Activated T-helper 1 cell treated with anti-CD3 and anti-CD28 coated beads, Interleukin-2, amount 50 U/mL, for 16 hours (primary cell): ENCODE results near the gene TRAF3.

ENCODE experiments used
- DNase-seq, 2 donors: peaks; one replicate each; pipeline ENCODE4 v3.0.0-alpha.2; 2020; ENCODE audit warnings: low read depth in 1 of 2, low spot score in 1 of 2

Gene TRAF3, protein sequence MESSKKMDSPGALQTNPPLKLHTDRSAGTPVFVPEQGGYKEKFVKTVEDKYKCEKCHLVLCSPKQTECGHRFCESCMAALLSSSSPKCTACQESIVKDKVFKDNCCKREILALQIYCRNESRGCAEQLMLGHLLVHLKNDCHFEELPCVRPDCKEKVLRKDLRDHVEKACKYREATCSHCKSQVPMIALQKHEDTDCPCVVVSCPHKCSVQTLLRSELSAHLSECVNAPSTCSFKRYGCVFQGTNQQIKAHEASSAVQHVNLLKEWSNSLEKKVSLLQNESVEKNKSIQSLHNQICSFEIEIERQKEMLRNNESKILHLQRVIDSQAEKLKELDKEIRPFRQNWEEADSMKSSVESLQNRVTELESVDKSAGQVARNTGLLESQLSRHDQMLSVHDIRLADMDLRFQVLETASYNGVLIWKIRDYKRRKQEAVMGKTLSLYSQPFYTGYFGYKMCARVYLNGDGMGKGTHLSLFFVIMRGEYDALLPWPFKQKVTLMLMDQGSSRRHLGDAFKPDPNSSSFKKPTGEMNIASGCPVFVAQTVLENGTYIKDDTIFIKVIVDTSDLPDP

DNA sequence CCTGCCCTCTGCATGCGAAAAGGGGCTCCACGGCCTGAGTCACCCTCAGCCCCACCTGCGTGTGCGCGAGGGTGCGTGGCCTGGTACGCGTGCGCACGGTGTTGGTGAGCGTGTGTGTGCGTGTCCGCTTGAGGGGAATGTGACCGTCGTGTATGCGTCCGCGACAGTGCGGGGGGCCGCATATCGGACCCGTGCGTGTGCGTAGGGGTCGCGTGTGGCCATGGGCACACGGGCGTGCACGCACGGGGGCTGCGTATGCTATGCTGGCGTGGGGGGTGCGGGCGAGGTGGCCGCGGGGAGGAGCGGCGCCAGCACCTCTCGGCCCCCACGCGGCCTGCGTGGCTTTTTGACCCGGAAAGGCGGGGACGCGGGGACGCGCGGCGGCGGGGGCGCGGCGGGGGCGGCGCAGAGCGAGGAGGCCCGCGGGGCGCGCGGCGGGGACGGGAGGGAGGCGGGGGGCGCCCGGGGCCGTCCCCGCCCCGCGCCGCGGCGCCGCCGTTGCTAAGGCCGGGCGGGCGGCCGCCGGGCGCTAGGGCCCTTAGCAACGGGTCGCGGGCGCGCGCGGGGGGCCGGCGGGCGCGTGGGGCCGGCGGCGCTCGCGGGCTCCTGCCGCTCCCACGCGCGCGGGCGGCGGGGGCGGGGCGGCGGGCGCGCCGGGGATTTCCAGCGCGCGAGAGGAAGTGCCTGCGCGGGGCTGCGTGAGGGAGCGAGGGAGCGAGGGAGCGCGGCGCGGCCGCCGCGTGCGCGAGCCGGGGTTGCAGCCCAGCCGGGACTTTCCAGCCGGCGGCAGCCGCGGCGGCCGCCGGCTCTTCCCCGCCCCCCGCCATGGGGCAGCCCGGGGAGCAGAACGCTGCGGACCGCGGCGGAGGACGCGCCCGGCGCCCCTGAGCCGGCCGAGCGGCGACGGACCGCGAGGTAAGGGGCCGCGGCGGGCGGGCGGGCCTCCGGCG, at the start of gene TRAF3:
Gene TRAF3, plus strand, starts transcription at position 689 of the 950 bp plus-strand sequence. CDS start 92,753 bp downstream, outside the sequence.
- DNase-seq = peak; percentile 68 to 87

DNA sequence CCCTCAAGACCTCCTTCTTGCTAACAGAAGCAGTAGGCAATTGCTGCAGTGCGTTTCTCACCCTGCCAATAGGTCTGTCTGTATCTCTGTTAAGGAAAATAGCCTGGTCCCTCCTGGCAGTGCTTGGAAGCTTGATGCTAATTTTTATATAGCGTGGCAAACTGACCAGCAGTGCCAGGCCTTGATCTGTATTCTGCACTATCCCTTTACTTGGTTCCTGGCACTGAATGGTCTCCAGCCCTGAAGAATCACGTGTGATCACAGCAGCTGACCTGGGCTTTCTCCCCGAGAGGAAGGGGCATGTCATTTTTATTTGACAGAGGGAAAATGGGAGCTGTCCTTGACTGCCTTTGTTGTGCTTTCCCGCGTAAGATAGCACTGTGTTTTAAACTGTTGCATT, 48.7 kb upstream of the TRAF3 start:
- no peak for DNase-seq

GRCh38 chr14:102729268-102729667, 48.0 kb upstream of the TRAF3 start:
- DNase-seq = no peak

DNA sequence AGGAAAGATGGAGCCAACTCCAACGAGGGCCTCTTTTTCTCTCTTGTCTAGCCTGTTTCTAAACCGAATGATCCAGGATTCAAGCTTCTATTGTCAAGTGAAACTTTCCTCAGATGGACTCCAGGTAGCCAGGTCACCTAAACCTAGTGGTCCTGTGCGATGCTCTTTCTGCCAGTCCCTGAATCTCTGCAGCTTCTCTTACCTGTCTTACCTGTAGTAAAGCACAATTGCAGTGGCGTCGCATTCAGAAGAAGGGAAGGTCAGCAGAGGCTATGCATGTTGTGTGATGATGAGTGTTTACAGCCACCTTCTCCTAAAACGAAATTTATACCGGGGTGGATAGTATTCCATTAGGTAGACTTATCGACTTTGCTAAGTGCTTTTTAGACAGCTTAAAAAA, 47.4 kb upstream of the TRAF3 start:
- DNase-seq = no peak

GRCh38 chr14:102731101-102731870, 46.0 kb upstream of the TRAF3 start:
- no peak for DNase-seq

DNA sequence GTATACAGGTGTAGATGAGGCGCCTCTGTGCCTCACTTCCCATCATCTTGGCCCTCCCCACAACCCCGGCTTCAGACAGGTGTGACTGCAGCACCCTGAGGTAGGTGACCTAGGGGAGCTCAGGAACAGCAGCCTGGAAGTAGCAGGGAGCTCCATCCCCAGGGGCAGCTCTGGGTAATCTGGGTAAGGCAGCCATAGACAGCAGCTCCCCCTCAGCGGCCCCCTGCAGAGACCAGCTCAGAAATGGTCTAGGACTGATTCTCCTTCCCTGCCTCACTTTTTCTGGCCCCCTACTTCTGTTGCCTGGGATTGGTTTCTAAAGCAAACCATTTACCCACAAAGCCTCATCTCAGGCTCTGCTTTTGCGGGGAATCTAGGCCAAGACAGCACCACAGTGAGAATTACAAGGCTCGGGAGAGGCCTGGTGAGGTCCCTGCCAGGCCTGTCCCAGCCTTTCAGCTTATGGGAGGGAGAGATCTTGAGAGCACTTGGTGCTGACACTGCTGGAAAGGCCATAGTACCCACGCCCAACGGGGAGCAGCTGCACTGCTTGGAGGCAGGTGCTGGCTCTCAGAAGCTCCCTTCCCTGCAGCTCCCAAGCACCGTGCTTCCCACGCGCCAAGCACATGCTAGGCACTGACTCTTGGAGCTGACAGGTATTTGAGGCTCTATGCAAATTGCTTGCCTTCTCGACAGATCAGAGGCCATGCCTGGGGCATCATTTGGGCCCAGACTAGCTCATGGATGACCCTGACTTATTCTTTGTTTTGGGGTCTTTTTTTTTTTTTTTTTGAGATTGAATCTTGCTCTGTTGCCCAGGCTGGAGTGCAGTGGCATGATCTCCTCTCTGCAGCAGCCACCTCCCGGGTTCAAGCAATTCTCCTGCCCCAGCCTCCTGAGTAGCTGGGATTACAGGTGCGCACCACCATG, 45.1 kb upstream of the TRAF3 start:
- no peak for DNase-seq

DNA sequence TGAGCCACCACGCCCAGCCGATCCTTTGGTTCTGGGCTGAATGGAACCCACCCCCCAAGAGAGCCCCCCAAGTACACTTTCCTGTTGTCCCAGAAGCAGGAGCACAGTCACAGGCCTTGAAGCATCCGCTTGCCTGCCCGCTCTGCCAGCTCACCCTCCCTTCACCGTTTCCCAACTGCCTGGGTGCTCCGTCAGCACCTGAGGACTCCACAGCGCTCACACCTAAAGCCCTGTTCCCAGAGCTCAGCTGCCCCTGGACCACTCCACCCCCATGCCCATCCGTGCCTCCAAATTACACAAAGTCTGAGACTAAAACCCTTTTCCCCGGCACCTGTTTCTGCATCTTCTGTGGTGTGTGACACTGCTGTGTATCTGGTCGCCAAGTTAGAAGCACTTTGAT, 44.3 kb upstream of the TRAF3 start:
- DNase-seq = no peak

GRCh38 chr14:102733326-102733725, 43.9 kb upstream of the TRAF3 start:
- DNase-seq = no peak

- DNase-seq = no peak
These were observed 42.8 kb upstream of the TRAF3 start for GRCh38 chr14:102734436-102734835.

GRCh38 chr14:102736956-102737355, 40.3 kb upstream of the TRAF3 start:
- no peak for DNase-seq

DNA sequence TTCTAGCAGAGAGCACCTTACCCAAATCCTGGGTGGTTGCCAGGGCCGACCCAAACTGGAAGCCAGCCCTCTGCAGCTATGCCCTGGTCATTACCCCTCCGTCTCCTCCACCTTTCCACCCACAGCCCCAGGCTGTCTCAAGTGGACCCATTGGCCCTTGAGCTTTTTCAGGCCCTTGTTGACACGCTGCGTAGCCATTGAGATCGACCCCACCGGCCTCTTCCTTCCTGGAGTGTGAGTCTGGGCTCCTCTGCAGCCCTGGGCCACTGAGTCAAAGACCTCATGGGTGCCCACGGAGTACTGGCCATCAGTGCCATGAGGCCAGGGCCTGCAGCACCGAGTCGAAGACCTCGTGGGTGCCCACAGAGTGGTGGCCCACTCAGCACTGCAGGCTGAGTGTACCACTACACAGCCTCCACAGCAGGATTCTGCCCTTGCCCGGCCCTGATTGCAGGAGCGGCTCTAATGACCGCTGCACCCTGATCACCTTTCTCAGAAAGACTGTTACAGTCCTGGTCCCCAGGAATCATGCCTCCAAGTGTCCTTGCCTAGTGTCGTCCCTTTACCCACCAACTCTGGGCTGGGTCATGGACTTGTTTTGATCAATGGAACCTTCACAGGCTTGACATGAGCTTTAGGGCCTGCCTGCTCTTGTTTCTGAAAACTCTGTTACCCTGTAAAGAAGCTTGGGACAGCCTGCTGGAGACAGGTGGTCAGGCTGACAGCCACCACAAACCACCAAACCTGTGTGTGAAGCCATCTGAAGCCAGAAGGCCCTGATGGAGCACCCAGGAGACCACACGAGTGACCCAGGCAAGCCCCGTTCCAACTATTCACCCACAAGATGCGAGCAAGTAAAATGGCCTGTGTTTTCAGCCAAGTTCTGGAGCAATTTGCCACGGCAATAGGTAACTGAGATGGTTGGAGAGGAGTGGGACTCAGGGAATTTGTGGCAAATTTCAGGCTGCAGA, 39.6 kb upstream of the TRAF3 start:
- DNase-seq = no peak

DNA sequence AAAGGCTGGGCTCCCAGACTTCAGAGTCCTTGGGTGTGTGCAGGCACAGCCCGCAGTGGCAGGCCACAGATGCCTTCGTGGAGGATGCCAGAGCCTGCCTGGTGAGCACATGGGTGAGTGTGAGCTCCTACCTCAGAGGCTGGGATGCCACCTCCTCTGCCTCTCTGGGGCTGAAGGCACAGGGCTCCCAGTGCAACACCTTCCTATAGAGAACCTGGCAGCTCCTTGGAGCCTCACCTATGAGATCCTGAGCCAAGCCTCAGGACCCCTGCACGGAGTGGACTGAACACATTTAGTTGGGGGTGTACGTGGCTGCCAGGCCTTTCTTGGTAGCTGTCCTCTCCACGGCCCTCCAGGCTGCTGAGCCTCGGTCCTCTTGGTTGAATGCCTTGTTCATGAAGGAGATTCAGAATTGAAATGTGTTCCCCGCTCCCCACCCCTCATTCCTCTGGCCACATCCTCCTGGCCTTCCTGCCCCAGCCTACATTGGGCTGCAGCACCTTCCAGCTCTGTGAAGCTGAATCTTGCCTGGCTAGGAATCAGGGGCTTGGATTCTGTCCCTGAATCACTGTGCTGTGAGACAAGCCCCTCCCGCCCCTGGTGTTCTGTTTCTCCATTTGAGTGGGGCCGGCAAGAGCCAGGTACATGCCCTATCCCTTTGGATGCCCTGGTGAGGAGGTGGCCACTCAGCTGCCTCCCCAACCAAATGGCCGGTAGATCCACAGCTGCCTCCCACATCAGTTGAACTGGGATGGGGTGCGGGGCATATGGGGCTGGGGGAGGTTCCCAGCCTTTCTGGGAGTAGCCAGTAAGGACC, 38.7 kb upstream of the TRAF3 start:
- no peak for DNase-seq

GRCh38 chr14:102739190-102739469, 38.1 kb upstream of the TRAF3 start:
- DNase-seq = no peak

DNA sequence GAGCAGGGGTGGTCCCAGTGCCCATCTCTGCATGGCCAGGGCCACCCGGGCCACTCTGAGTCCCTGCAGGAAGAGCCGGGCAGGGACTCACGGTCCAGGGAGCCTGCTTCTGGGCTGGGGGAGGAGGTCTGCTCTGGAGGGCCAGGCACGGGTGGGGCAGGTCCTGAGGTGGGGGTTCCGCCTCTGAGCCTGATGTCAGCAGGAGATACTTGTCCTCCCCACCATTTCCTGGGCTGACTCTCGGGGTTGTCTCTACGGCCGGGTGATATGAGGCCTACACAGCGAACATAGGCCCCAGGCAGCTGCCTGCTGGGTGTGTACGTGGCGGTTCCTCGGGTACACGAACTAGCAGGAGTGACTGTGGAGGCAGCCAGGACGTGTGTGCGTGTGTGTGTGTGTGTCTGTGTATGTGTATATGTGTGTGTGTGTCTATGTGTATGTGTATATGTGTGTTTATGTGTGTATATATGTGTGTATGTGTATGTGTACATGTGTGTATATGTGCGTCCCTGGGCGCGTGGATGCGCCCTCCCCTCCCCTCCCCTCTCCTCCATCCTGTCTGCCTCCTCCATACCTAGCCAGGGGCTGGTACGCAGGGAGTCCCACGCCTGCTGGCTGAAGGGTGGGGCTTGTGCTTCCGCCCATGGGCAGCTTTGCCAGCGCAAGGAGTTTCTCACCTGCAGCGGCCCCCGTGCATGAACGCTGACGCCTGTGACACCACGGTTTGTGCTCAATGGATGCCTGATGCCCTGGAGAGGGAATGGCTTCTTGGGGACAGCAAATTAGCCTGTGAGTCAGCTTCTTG, 30.4 kb upstream of the TRAF3 start:
- DNase-seq = no peak

- DNase-seq = no peak
These were observed 28.4 kb upstream of the TRAF3 start for GRCh38 chr14:102748806-102749205.

DNA sequence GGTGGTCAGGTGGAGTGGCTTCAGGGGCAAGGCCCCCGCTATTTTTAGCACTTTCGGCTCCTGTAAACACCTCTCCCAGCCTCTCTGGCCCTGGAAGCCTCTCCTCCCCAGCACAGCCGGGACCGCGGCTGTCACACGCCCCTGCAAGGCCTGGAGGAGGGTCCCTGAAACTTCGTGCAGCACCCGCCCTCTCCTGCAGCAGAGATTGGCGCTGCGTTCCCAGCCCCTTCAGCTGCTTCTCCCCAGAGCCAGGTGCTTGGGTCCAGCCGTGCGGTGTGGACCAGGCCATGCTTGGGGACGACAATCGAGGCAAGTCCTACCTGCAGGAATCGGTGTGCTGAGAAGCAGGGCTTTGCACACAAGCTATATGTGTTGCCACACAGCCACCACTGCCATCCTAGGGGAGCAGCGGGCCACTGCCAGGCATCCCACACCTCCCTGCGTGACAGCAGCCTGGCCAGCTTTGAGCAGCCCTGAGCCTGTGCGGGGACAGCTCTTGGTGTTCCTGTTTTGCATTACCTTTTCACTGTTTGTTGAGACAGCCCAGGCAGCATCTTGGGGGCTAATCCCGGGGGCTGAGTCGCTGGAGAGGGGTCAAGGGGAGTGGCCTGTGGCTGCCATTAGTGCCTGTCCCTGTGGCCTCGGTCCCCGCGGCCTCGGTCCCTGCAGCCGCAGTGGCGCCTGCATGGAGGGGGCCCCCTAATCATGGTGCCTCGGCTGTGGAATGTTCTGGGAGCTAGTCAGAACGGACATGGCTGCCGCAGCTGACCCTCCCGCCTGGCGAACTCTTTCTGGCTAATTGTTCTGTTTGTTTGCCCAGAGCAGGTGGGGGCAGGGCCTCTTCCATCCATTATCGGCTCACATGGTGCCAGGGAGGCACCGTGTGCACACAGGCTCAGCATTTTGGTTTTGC, 27.6 kb upstream of the TRAF3 start:
- no peak for DNase-seq
